ENCODE measurements around the gene OR5W2.
A peak's percentile ranks its signal among the peaks of the same experiment; 100 is the strongest.

OR5W2 gene

DNA sequence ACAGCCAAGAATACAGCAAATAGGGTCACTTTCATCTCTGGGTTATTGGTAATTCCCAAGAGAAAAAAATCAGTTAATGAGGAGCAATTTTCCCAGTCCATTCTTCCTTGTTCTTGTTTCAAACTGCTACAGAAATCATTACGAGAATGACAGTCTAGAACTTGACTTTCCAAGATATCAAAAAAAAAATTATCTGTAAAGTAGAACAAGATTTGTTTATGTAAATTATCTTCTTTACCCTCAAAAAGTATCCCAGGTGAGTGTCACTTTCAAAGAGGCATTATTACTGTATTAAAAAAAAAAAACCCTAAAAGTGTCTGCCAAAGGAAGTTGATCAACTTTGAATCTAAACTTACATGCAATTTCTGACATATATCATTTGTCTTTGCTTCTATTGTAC lies at the start of gene OR5W2:
Gene OR5W2 (minus strand): TSS at position 101 of the 400 bp plus-strand sequence. CDS start 0 bp downstream, at position 101.
- DNase-seq (ENCODE audit: low read depth), result no peak
- TF ChIP-seq, protein P1, sequence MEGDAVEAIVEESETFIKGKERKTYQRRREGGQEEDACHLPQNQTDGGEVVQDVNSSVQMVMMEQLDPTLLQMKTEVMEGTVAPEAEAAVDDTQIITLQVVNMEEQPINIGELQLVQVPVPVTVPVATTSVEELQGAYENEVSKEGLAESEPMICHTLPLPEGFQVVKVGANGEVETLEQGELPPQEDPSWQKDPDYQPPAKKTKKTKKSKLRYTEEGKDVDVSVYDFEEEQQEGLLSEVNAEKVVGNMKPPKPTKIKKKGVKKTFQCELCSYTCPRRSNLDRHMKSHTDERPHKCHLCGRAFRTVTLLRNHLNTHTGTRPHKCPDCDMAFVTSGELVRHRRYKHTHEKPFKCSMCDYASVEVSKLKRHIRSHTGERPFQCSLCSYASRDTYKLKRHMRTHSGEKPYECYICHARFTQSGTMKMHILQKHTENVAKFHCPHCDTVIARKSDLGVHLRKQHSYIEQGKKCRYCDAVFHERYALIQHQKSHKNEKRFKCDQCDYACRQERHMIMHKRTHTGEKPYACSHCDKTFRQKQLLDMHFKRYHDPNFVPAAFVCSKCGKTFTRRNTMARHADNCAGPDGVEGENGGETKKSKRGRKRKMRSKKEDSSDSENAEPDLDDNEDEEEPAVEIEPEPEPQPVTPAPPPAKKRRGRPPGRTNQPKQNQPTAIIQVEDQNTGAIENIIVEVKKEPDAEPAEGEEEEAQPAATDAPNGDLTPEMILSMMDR (conservative IDR thresholded peaks at IDR 0.05; ENCODE audit: low read depth, low read length), result no peak
- H3K4me3 ChIP-seq (ENCODE audit: low read depth, low read length), result no peak within 1 kb of the TSS

GRCh38 chr11:55956521-55956920 lies 42.1 kb upstream of the OR5W2 start:
- TF ChIP-seq, protein P1 (conservative IDR thresholded peaks at IDR 0.05; ENCODE audit: low read depth, low read length), result no peak

GRCh38 chr11:55949330-55949729 lies 34.9 kb upstream of the OR5W2 start:
- no peak for DNase-seq (ENCODE audit: low read depth)
- H3K4me3 ChIP-seq (ENCODE audit: low read depth, low read length), result no peak overlapping the region
- TF ChIP-seq, protein P1 (conservative IDR thresholded peaks at IDR 0.05; ENCODE audit: low read depth, low read length), result no peak

More at GRCh38 chr11:55956521-55956920, 42.1 kb upstream of the OR5W2 start:
- DNase-seq (ENCODE audit: low read depth), result no peak
- H3K4me3 ChIP-seq (ENCODE audit: low read depth, low read length), result no peak overlapping the region

- DNase-seq (ENCODE audit: low read depth), result peak; percentile 48
Measured at GRCh38 chr11:55942785-55943392, 28.5 kb upstream of the OR5W2 start.

GRCh38 chr11:55936300-55936699 lies 21.9 kb upstream of the OR5W2 start, which contains the start of gene OR5I1:
OR5I1 (minus strand) TSS chr11:55936400; CDS start chr11:55936400, 0 bp downstream.
- TF ChIP-seq, protein P1 (conservative IDR thresholded peaks at IDR 0.05; ENCODE audit: low read depth, low read length), result no peak
- H3K4me3 ChIP-seq (ENCODE audit: low read depth, low read length), result no peak within 1 kb of the TSS
- no peak for DNase-seq (ENCODE audit: low read depth)

More at GRCh38 chr11:55942785-55943392, 28.5 kb upstream of the OR5W2 start:
- TF ChIP-seq, protein P1 (conservative IDR thresholded peaks at IDR 0.05; ENCODE audit: low read depth, low read length), result peak; percentile 37
- no peak overlapping the region for H3K4me3 ChIP-seq (ENCODE audit: low read depth, low read length)

- no peak overlapping the region for H3K4me3 ChIP-seq (ENCODE audit: low read depth, low read length)
- no peak for DNase-seq (ENCODE audit: low read depth)
- TF ChIP-seq, protein P1 (conservative IDR thresholded peaks at IDR 0.05; ENCODE audit: low read depth, low read length), result no peak
Measured at GRCh38 chr11:55920537-55920936, 6.2 kb upstream of the OR5W2 start.

DNA sequence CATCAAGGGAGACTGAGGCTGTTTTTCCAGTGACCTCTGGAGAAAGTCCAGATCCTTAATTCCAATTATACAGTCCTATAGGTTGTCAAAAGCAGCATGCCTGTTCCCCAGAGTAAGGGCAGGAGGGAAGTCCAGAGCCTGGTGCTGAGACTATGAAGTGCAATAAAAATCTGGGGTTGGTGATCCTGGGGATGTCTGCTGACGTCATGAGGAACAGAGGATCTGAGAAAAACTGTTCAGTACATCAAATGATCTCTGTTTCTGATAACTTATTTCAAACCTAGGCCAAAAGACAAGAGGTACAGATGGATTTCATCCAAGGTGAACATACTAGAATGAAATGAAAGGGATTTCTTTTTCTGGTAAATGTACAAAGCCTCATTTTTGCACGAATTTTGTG lies 12.1 kb downstream of the OR5W2 start:
- H3K4me3 ChIP-seq (ENCODE audit: low read depth, low read length), result no peak overlapping the region
- TF ChIP-seq, protein P1 (conservative IDR thresholded peaks at IDR 0.05; ENCODE audit: low read depth, low read length), result no peak
- DNase-seq (ENCODE audit: low read depth), result no peak
